Hypothalamus (tissue), 51 donors: ENCODE results near the gene SLC35F1.

Source experiments
- DNase-seq, 51 donors: peaks; one replicate each; lab custom pipeline; 2025; lab: John Stamatoyannopoulos, UW

The SLC35F1 gene

GRCh38 chr6:118240878-118241528 is 333.9 kb downstream of the SLC35F1 start:
- no peak for DNase-seq

- DNase-seq: no peak
Measured at GRCh38 chr6:118246406-118246805, 339.3 kb downstream of the SLC35F1 start.

- no peak for DNase-seq
Measured at GRCh38 chr6:118248171-118248570, 341.1 kb downstream of the SLC35F1 start.

GRCh38 chr6:118249680-118250079 is 342.6 kb downstream of the SLC35F1 start:
- DNase-seq: no peak

- DNase-seq: no peak
Measured at GRCh38 chr6:118252474-118252873, 345.4 kb downstream of the SLC35F1 start.

GRCh38 chr6:118253741-118254140 is 346.7 kb downstream of the SLC35F1 start:
- no peak for DNase-seq

GRCh38 chr6:118260833-118261232 is 353.8 kb downstream of the SLC35F1 start:
- no peak for DNase-seq

- DNase-seq: peak in 18 of 51 donors; percentile 1 to 52 (median 24)
Measured at GRCh38 chr6:118263921-118264486, 356.9 kb downstream of the SLC35F1 start.

GRCh38 chr6:118269659-118270058 is 362.6 kb downstream of the SLC35F1 start:
- no peak for DNase-seq

- DNase-seq: no peak
Measured at GRCh38 chr6:118277631-118278030, 370.6 kb downstream of the SLC35F1 start.

GRCh38 chr6:118280210-118280609 is 373.1 kb downstream of the SLC35F1 start:
- DNase-seq: no peak

GRCh38 chr6:118281291-118281690 is 374.2 kb downstream of the SLC35F1 start:
- no peak for DNase-seq

- peak in 9 of 51 donors; percentile 0 to 51 (median 4) for DNase-seq
Measured at GRCh38 chr6:118283766-118284165, 376.7 kb downstream of the SLC35F1 start.

GRCh38 chr6:118284736-118285360 is 377.8 kb downstream of the SLC35F1 start:
- peak in 2 of 51 donors; percentile 4 to 30 for DNase-seq

- DNase-seq: no peak
Measured at GRCh38 chr6:118285791-118286190, 378.7 kb downstream of the SLC35F1 start.

GRCh38 chr6:118288355-118289124 is 381.5 kb downstream of the SLC35F1 start:
- no peak for DNase-seq

- DNase-seq: no peak
Measured at GRCh38 chr6:118292558-118292957, 385.5 kb downstream of the SLC35F1 start.

- no peak for DNase-seq
Measured at GRCh38 chr6:118294906-118295305, 387.8 kb downstream of the SLC35F1 start.

GRCh38 chr6:118295336-118295735 is 388.3 kb downstream of the SLC35F1 start:
- DNase-seq: no peak

- no peak for DNase-seq
Measured at GRCh38 chr6:118296129-118296901, 389.3 kb downstream of the SLC35F1 start.

GRCh38 chr6:118297821-118298220 is 390.8 kb downstream of the SLC35F1 start:
- DNase-seq: no peak
